Epithelial cell of esophagus (primary cell): ENCODE results near the gene RPAP3.

Source experiments
- DNase-seq: peaks from one replicate; pipeline ENCODE4 v3.0.0; 2010; ENCODE audit warnings: low read depth
- H3K4me3 ChIP-seq: 2 replicates; pipeline ENCODE4 v1.5.1; 2011; ENCODE audit warnings: mild to moderate bottlenecking, low read length, control low read depth
- CTCF ChIP-seq: IDR thresholded peaks from 2 replicates; pipeline ENCODE4 v1.5.1; 2011; ENCODE audit warnings: low read depth, mild to moderate bottlenecking, low read length, control low read depth, inconsistent platforms; ENCODE audit not compliant: insufficient read depth; ENCODE audit errors: missing control alignments

The RPAP3 gene

GRCh38 chr12:47705566-47706425 lies at the start of gene RPAP3:
Gene RPAP3 (minus strand): TSS chr12:47706030. CDS start chr12:47702840, 3,190 bp downstream.
- peak; percentile 97 for DNase-seq
- peak; percentile 60 for TF ChIP-seq CTCF
- peak within 1 kb of the TSS; percentile 58 for H3K4me3 ChIP-seq

- no peak for DNase-seq
- TF ChIP-seq CTCF: no peak
- no peak overlapping the region for H3K4me3 ChIP-seq
These were observed 49.1 kb upstream of the RPAP3 start for GRCh38 chr12:47754881-47755280.

GRCh38 chr12:47754126-47754525 lies 48.3 kb upstream of the RPAP3 start:
- no peak for TF ChIP-seq CTCF
- peak; percentile 61 for DNase-seq
- no peak overlapping the region for H3K4me3 ChIP-seq

GRCh38 chr12:47753021-47754001 lies 47.5 kb upstream of the RPAP3 start:
- DNase-seq: peak; percentile 58
- TF ChIP-seq CTCF: no peak
- no peak overlapping the region for H3K4me3 ChIP-seq

GRCh38 chr12:47752552-47752951 lies 46.7 kb upstream of the RPAP3 start:
- peak; percentile 96 for DNase-seq
- no peak overlapping the region for H3K4me3 ChIP-seq
- TF ChIP-seq CTCF: no peak

- H3K4me3 ChIP-seq: no peak overlapping the region
- TF ChIP-seq CTCF: no peak
These were observed 46.3 kb upstream of the RPAP3 start for GRCh38 chr12:47752121-47752520.

More at GRCh38 chr12:47752121-47752520, 46.3 kb upstream of the RPAP3 start:
- DNase-seq: no peak
